ENCODE measurements around the gene A2M.

GRCh38 chr12:9084417-9084816 is 31.3 kb downstream of the A2M start:
- TF ChIP-seq CTCF (IDR thresholded peaks at IDR 0.05; ENCODE audit: insufficient read depth, low read length, poor library complexity, severe bottlenecking): no peak
- no peak for TF ChIP-seq EZH2phosphoT487 (conservative IDR thresholded peaks at IDR 0.05; ENCODE audit: low read length)

All from SU-DHL-6 (cell line).